H9 (cell line): ENCODE data around the gene REEP1. TPM values are rescaled to one million over a fixed set of nuclear protein-coding genes. Genes with fewer than 3 reads are reported as not detected.

Source experiments
- DNase-seq: peaks from one replicate; pipeline ENCODE4 v3.0.0-alpha.2; 2017
- H2AFZ ChIP-seq: one replicate; pipeline ENCODE4 v1.6.1; 2013; ENCODE audit warnings: mild to moderate bottlenecking, low read length, control low read depth, moderate library complexity
- H2AK5ac ChIP-seq: 2 replicates; pipeline ENCODE4 v1.6.1; 2013; ENCODE audit warnings: low read length, control low read depth, mixed read lengths; ENCODE audit not compliant: insufficient read length
- H2BK120ac ChIP-seq: one replicate; pipeline ENCODE4 v1.6.1; 2013; ENCODE audit warnings: low read depth, mild to moderate bottlenecking, low read length, control low read depth, inconsistent platforms; ENCODE audit not compliant: poor library complexity, severe bottlenecking
- H2BK12ac ChIP-seq: 2 replicates; pipeline ENCODE4 v1.6.1; 2013; ENCODE audit warnings: low read length, control low read depth, mixed read lengths, low read depth; ENCODE audit not compliant: insufficient read length
- H2BK15ac ChIP-seq: 2 replicates; pipeline ENCODE4 v1.6.1; 2013; ENCODE audit warnings: low read depth, low read length, control low read depth
- H2BK20ac ChIP-seq: one replicate; pipeline ENCODE4 v1.6.1; 2013; ENCODE audit warnings: low read depth, mild to moderate bottlenecking, low read length, control low read depth, inconsistent platforms; ENCODE audit not compliant: poor library complexity, severe bottlenecking
- H2BK5ac ChIP-seq: 2 replicates; pipeline ENCODE4 v1.6.1; 2013; ENCODE audit warnings: low read length, control low read depth, mixed read lengths; ENCODE audit not compliant: insufficient read length
- H3K14ac ChIP-seq: 2 replicates; pipeline ENCODE4 v1.6.1; 2013; ENCODE audit warnings: low read length, control low read depth; ENCODE audit not compliant: insufficient read depth
- H3K18ac ChIP-seq: 2 replicates; pipeline ENCODE4 v1.6.1; 2013; ENCODE audit warnings: low read depth, mild to moderate bottlenecking, mixed read lengths, low read length, control low read depth; ENCODE audit not compliant: insufficient read length
- H3K23ac ChIP-seq: 2 replicates; pipeline ENCODE4 v1.6.1; 2013; ENCODE audit warnings: low read length, control low read depth, mixed read lengths, low read depth; ENCODE audit not compliant: insufficient read length
- H3K23me2 ChIP-seq: 2 replicates; pipeline ENCODE4 v1.6.1; 2013; ENCODE audit warnings: low read depth, mild to moderate bottlenecking, mixed read lengths, low read length, control low read depth; ENCODE audit not compliant: insufficient read length, poor library complexity, severe bottlenecking
- H3K27ac ChIP-seq: 2 replicates; pipeline ENCODE4 v1.5.1; 2013; ENCODE audit warnings: low read length, control low read depth, mixed read lengths, low read depth; ENCODE audit not compliant: insufficient read length
- H3K27me3 ChIP-seq: 2 replicates; pipeline ENCODE4 v1.6.1; 2013; ENCODE audit warnings: low read length, control low read depth, inconsistent platforms; ENCODE audit not compliant: insufficient read depth
- H3K4ac ChIP-seq: 2 replicates; pipeline ENCODE4 v1.6.1; 2013; ENCODE audit warnings: low read depth, mild to moderate bottlenecking, control low read depth, inconsistent platforms, low read length, moderate library complexity
- H3K4me1 ChIP-seq: 2 replicates; pipeline ENCODE4 v1.6.1; 2013; ENCODE audit warnings: low read length, control low read depth, inconsistent platforms; ENCODE audit not compliant: insufficient read depth
- H3K4me2 ChIP-seq: 2 replicates; pipeline ENCODE4 v1.6.1; 2013; ENCODE audit warnings: low read length, control low read depth, mixed read lengths; ENCODE audit not compliant: insufficient read length, insufficient read depth
- H3K56ac ChIP-seq: 2 replicates; pipeline ENCODE4 v1.6.1; 2013; ENCODE audit warnings: low read depth, mild to moderate bottlenecking, mixed read lengths, low read length, control low read depth; ENCODE audit not compliant: insufficient read length
- H3K79me1 ChIP-seq: 2 replicates; pipeline ENCODE4 v1.6.1; 2013; ENCODE audit warnings: low read depth, mild to moderate bottlenecking, moderate library complexity, low read length, control low read depth, inconsistent platforms; ENCODE audit not compliant: insufficient read depth, poor library complexity, severe bottlenecking
- H3K79me2 ChIP-seq: 2 replicates; pipeline ENCODE4 v1.6.1; 2013; ENCODE audit warnings: low read length, control low read depth, inconsistent platforms; ENCODE audit not compliant: insufficient read depth
- H3K9ac ChIP-seq: 2 replicates; pipeline ENCODE4 v1.6.1; 2013; ENCODE audit warnings: low read length, control low read depth, mixed read lengths; ENCODE audit not compliant: insufficient read length; ENCODE audit errors: extremely low read depth
- H3K9me3 ChIP-seq: one replicate; pipeline ENCODE4 v1.6.1; 2013; ENCODE audit warnings: low read depth, low read length, inconsistent platforms; ENCODE audit not compliant: control insufficient read depth
- H3T11ph ChIP-seq: one replicate; pipeline ENCODE4 v1.6.1; 2013; ENCODE audit warnings: mild to moderate bottlenecking, low read length, control low read depth, inconsistent platforms
- H4K20me1 ChIP-seq: one replicate; pipeline ENCODE4 v1.6.1; 2013; ENCODE audit not compliant: control insufficient read depth, insufficient read length, insufficient read depth
- H4K5ac ChIP-seq: 2 replicates; pipeline ENCODE4 v1.6.1; 2013; ENCODE audit warnings: low read depth, mild to moderate bottlenecking, mixed read lengths, low read length, control low read depth; ENCODE audit not compliant: insufficient read length
- H4K8ac ChIP-seq: replicated peaks from 2 replicates; pipeline ENCODE4 v1.6.1; 2013; ENCODE audit warnings: low read length, control low read depth, mixed read lengths, low read depth; ENCODE audit not compliant: insufficient read length
- H4K91ac ChIP-seq: 2 replicates; pipeline ENCODE4 v1.6.1; 2013; ENCODE audit warnings: low read depth, mild to moderate bottlenecking, moderate library complexity, mixed read lengths, low read length, control low read depth; ENCODE audit not compliant: insufficient read length
- H3K27ac Mint-ChIP-seq, 3 experiments: 2 replicates in 2 of 3; 3 replicates in 1 of 3; pipeline ENCODE4 v1.8.0; 2020 to 2021; ENCODE audit warnings: mixed read lengths in 3 of 3, mild to moderate bottlenecking in 1 of 3, moderate library complexity in 1 of 3
- H3K27me3 Mint-ChIP-seq: 2 replicates; pipeline ENCODE4 v1.8.0; 2021; ENCODE audit warnings: low read depth, mild to moderate bottlenecking, moderate library complexity, mixed read lengths
- H3K36me3 Mint-ChIP-seq, 3 experiments: 2 replicates in 2 of 3; 3 replicates in 1 of 3; pipeline ENCODE4 v1.8.0; 2020 to 2021; ENCODE audit warnings: low read depth in 3 of 3, mixed read lengths in 3 of 3; ENCODE audit not compliant: insufficient read depth in 1 of 3
- H3K4me1 Mint-ChIP-seq, 2 experiments: 2 replicates each; pipeline ENCODE4 v1.8.0; 2020; ENCODE audit warnings: mixed read lengths in 2 of 2
- H3K4me3 Mint-ChIP-seq, 2 experiments: 2 replicates in 1 of 2; 3 replicates in 1 of 2; pipeline ENCODE4 v1.8.0; 2020 to 2021; ENCODE audit warnings: mild to moderate bottlenecking in 2 of 2, mixed read lengths in 2 of 2, moderate library complexity in 1 of 2
- H3K9me3 Mint-ChIP-seq, 2 experiments: 2 replicates in 1 of 2; 3 replicates in 1 of 2; pipeline ENCODE4 v1.8.0; 2020; ENCODE audit warnings: mild to moderate bottlenecking in 2 of 2, mixed read lengths in 2 of 2, moderate library complexity in 1 of 2
- WGBS: extraction: QIAGEN DNeasy Blood & Tissue Kit; methylation state at CpG from one replicate; pipeline ENCODE4 v1.1.7; 2013; ENCODE audit warnings: missing lambda C conversion rate, low lambda C conversion rate, mixed read lengths; ENCODE audit not compliant: insufficient read length; ENCODE audit errors: extremely low coverage; 5-methylcytosine and 5-hydroxymethylcytosine counted together
- total RNA-seq: library from RNA; stranded (reverse); gene quantifications from 2 replicates; pipeline ENCODE4 v1.2.1, GENCODE V29; 2021
- TF ChIP-seq, protein P1 (sequence below): fragments of 200-600 bp; sonication (generic); conservative IDR thresholded peaks from 3 replicates; pipeline ENCODE4 v1.8.0; 2021; ENCODE audit warnings: antibody characterized with exemption, mild to moderate bottlenecking

Gene REEP1
- total RNA-seq, 1 experiment from 2014 or later = 1.3 TPM

DNA sequence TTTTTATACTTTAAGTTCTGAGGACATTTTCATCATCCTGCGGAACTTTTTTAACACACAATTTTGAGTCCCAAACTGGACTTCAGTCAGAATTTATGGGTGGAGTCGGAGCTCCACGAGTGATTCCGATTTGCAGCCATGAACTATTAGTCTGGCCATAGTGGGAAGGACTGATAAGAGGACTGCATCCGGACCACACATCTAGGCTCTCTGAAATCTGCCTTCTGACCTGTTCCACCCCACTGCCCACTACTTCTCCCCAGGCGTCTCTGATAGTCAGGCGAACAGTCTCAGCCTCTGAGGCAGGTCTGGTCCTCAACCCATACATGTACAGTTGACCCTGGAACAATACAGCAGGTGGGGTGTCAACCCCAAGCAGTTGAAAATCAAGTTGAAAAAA, 133.0 kb downstream of the REEP1 start:
- TF ChIP-seq, protein P1, sequence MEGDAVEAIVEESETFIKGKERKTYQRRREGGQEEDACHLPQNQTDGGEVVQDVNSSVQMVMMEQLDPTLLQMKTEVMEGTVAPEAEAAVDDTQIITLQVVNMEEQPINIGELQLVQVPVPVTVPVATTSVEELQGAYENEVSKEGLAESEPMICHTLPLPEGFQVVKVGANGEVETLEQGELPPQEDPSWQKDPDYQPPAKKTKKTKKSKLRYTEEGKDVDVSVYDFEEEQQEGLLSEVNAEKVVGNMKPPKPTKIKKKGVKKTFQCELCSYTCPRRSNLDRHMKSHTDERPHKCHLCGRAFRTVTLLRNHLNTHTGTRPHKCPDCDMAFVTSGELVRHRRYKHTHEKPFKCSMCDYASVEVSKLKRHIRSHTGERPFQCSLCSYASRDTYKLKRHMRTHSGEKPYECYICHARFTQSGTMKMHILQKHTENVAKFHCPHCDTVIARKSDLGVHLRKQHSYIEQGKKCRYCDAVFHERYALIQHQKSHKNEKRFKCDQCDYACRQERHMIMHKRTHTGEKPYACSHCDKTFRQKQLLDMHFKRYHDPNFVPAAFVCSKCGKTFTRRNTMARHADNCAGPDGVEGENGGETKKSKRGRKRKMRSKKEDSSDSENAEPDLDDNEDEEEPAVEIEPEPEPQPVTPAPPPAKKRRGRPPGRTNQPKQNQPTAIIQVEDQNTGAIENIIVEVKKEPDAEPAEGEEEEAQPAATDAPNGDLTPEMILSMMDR = no peak
- peaks cover 3% of the 10 kb centered on the region; the same call in 1 of the 2 replicates for H3K79me2 ChIP-seq
- no peak overlapping the region for H2AFZ ChIP-seq
- no CpG with 5 or more reads among the region's 7 CpGs for WGBS
- H3K9ac ChIP-seq = no peak overlapping the region
- Mint-ChIP-seq H3K9me3 (no peaks in the 10 kb centered on the region), H3K4me1 (peaks cover 19 to 27% of the 10 kb centered on the region in 2 experiments), H3K36me3 (peaks cover 15 to 32% (median 29%) of the 10 kb centered on the region in 3 experiments; a peak in 6 of 7 replicates), H3K4me3 (no peak overlapping the region), H3K27me3 (no peaks in the 10 kb centered on the region), H3K27ac (no peak overlapping the region; a peak in 1 of 7 replicates)
- no peak overlapping the region for H4K91ac ChIP-seq
- no peaks in the 10 kb centered on the region for H3K9me3 ChIP-seq
- H3K79me1 ChIP-seq = no peaks in the 10 kb centered on the region
- DNase-seq = no peak
- no peak overlapping the region for H4K5ac ChIP-seq
- no peak overlapping the region for H3K4me2 ChIP-seq
- H3K4me1 ChIP-seq = peaks cover 2% of the 10 kb centered on the region; the same call in 1 of the 2 replicates
- H3K56ac ChIP-seq = no peak overlapping the region
- no peak overlapping the region for H4K8ac ChIP-seq
- no peak overlapping the region for H2BK20ac ChIP-seq
- H2BK120ac ChIP-seq = no peak overlapping the region
- H4K20me1 ChIP-seq = no peaks in the 10 kb centered on the region
- no peaks in the 10 kb centered on the region for H3K27me3 ChIP-seq
- H3K27ac ChIP-seq = no peak overlapping the region
- no peak overlapping the region for H3K23ac ChIP-seq
- H3K18ac ChIP-seq = no peak overlapping the region
- H3K4ac ChIP-seq = no peak overlapping the region
- H2BK5ac ChIP-seq = no peak overlapping the region
- H2BK12ac ChIP-seq = no peak overlapping the region
- H3K14ac ChIP-seq = no peak overlapping the region
- no peak overlapping the region for H3T11ph ChIP-seq
- no peak overlapping the region for H2AK5ac ChIP-seq
- H3K23me2 ChIP-seq = no peaks in the 10 kb centered on the region
- H2BK15ac ChIP-seq = no peak overlapping the region
